8988T (cell line): Measurements from ENCODE around the gene L3MBTL4.

Experiments
- DNase-seq: peaks from one replicate; pipeline ENCODE4 v3.0.0; 2011

L3MBTL4 gene

GRCh38 chr18:6362559-6363129, 52.1 kb downstream of the L3MBTL4 start:
- DNase-seq, result no peak

GRCh38 chr18:6357668-6358067, 57.0 kb downstream of the L3MBTL4 start:
- DNase-seq, result no peak

- DNase-seq, result no peak
Measured at GRCh38 chr18:6355789-6356589, 58.7 kb downstream of the L3MBTL4 start.

GRCh38 chr18:6352275-6352674, 62.4 kb downstream of the L3MBTL4 start:
- no peak for DNase-seq

- DNase-seq, result no peak
Measured at GRCh38 chr18:6342990-6343389, 71.7 kb downstream of the L3MBTL4 start.

GRCh38 chr18:6341709-6342108, 73.0 kb downstream of the L3MBTL4 start:
- DNase-seq, result no peak

GRCh38 chr18:6341303-6341702, 73.4 kb downstream of the L3MBTL4 start:
- DNase-seq, result no peak

GRCh38 chr18:6340121-6340520, 74.6 kb downstream of the L3MBTL4 start:
- DNase-seq, result no peak

- DNase-seq, result no peak
Measured at GRCh38 chr18:6336239-6336638, 78.5 kb downstream of the L3MBTL4 start.

- DNase-seq, result no peak
Measured at GRCh38 chr18:6333981-6334380, 80.7 kb downstream of the L3MBTL4 start.

- no peak for DNase-seq
Measured at GRCh38 chr18:6331872-6332271, 82.8 kb downstream of the L3MBTL4 start.

GRCh38 chr18:6330786-6331185, 83.9 kb downstream of the L3MBTL4 start:
- DNase-seq, result no peak

- DNase-seq, result no peak
Measured at GRCh38 chr18:6328621-6329010, 86.1 kb downstream of the L3MBTL4 start.

GRCh38 chr18:6327895-6328620, 86.7 kb downstream of the L3MBTL4 start:
- DNase-seq, result no peak

GRCh38 chr18:6327485-6327884, 87.2 kb downstream of the L3MBTL4 start:
- DNase-seq, result no peak

- no peak for DNase-seq
Measured at GRCh38 chr18:6326566-6326965, 88.1 kb downstream of the L3MBTL4 start.

GRCh38 chr18:6323319-6323889, 91.3 kb downstream of the L3MBTL4 start:
- no peak for DNase-seq

- DNase-seq, result no peak
Measured at GRCh38 chr18:6315517-6316331, 99.0 kb downstream of the L3MBTL4 start.

- no peak for DNase-seq
Measured at GRCh38 chr18:6313415-6313814, 101.3 kb downstream of the L3MBTL4 start.

GRCh38 chr18:6311456-6312215, 103.1 kb downstream of the L3MBTL4 start:
- DNase-seq, result no peak

GRCh38 chr18:6310714-6311113, 104.0 kb downstream of the L3MBTL4 start:
- no peak for DNase-seq

GRCh38 chr18:6297875-6298274, 116.8 kb downstream of the L3MBTL4 start:
- DNase-seq, result no peak
